GM18873 (cell line): ENCODE results near the gene VTCN1.
"Not testable (repeated sequence)": the region's sequence is repeated elsewhere in the genome, so short reads cannot be mapped to it uniquely, and the experiment has no call there.

Experiments
- ATAC-seq: cut with Tn5 transposase; IDR thresholded peaks from one replicate; pipeline ENCODE4 v1.9.1; 2021; ENCODE audit warnings: mild to moderate bottlenecking, moderate library complexity, moderate number of reproducible peaks; ENCODE audit not compliant: unreplicated experiment, low FRiP score

VTCN1 gene

GRCh38 chr1:117169871-117170596 lies 40.7 kb downstream of the VTCN1 start:
- no peak for ATAC-seq

- no peak for ATAC-seq
Observed at GRCh38 chr1:117167402-117167801, 43.3 kb downstream of the VTCN1 start.

- no peak for ATAC-seq
Observed at GRCh38 chr1:117166076-117166475, 44.7 kb downstream of the VTCN1 start.

- no peak for ATAC-seq
Observed at GRCh38 chr1:117164209-117164608, 46.5 kb downstream of the VTCN1 start.

- no peak for ATAC-seq
Observed at GRCh38 chr1:117162816-117163215, 47.9 kb downstream of the VTCN1 start.

GRCh38 chr1:117161887-117162286 lies 48.8 kb downstream of the VTCN1 start:
- no peak for ATAC-seq

GRCh38 chr1:117151305-117151704 lies 59.4 kb downstream of the VTCN1 start:
- ATAC-seq = not testable (repeated sequence)

GRCh38 chr1:117150316-117150715 lies 60.4 kb downstream of the VTCN1 start:
- no peak for ATAC-seq

- no peak for ATAC-seq
Observed at GRCh38 chr1:117147856-117148588, 62.7 kb downstream of the VTCN1 start.

GRCh38 chr1:117147341-117147831 lies 63.3 kb downstream of the VTCN1 start:
- no peak for ATAC-seq

GRCh38 chr1:117146575-117147340 lies 64.0 kb downstream of the VTCN1 start:
- no peak for ATAC-seq

GRCh38 chr1:117146072-117146471 lies 64.7 kb downstream of the VTCN1 start:
- no peak for ATAC-seq

- ATAC-seq = no peak
Observed at GRCh38 chr1:117143871-117144270, 66.9 kb downstream of the VTCN1 start.

- no peak for ATAC-seq
Observed at GRCh38 chr1:117143172-117143571, 67.6 kb downstream of the VTCN1 start.

GRCh38 chr1:117142200-117142599 lies 68.5 kb downstream of the VTCN1 start:
- no peak for ATAC-seq

GRCh38 chr1:117138561-117138960 lies 72.2 kb downstream of the VTCN1 start:
- ATAC-seq = no peak

- no peak for ATAC-seq
Observed at GRCh38 chr1:117138106-117138505, 72.6 kb downstream of the VTCN1 start.

- ATAC-seq = no peak
Observed at GRCh38 chr1:117137281-117137855, 73.4 kb downstream of the VTCN1 start.

- ATAC-seq = no peak
Observed at GRCh38 chr1:117136749-117137148, 74.0 kb downstream of the VTCN1 start.

- no peak for ATAC-seq
Observed at GRCh38 chr1:117135329-117135728, 75.4 kb downstream of the VTCN1 start.

GRCh38 chr1:117130526-117130925 lies 80.2 kb downstream of the VTCN1 start:
- ATAC-seq = no peak
